SU-DHL-6 (cell line): ENCODE measurements around the gene CTSK.
"Not testable (repeated sequence)": the region's sequence is repeated elsewhere in the genome, so short reads cannot be mapped to it uniquely, and the experiment has no call there.

Experiments used
- H2AFZ ChIP-seq: fragments of 200-600 bp; sonication (generic); 2 replicates; pipeline ENCODE4 v1.6.1; 2014; ENCODE audit warnings: low read depth, mild to moderate bottlenecking, moderate library complexity, mixed read lengths, antibody characterized with exemption, low read length; ENCODE audit not compliant: severe bottlenecking
- H3F3A ChIP-seq: fragments of 200-600 bp; shearing (Covaris generic); 2 replicates; pipeline ENCODE4 v1.6.0; 2016; ENCODE audit warnings: antibody characterized with exemption, mild to moderate bottlenecking; ENCODE audit not compliant: insufficient read depth
- H3K27ac ChIP-seq: fragments of 200-600 bp; sonication (generic); 2 replicates; pipeline ENCODE4 v1.5.1; 2016; ENCODE audit warnings: low read depth, mild to moderate bottlenecking, low read length, moderate library complexity, mixed read lengths
- H3K27me3 ChIP-seq: fragments of 200-600 bp; sonication (generic), shearing (Covaris generic); 2 replicates; pipeline ENCODE4 v1.6.0; 2014; ENCODE audit warnings: mild to moderate bottlenecking, low read length
- H3K36me3 ChIP-seq: fragments of 200-600 bp; sonication (generic); 2 replicates; pipeline ENCODE4 v1.6.1; 2014; ENCODE audit warnings: mild to moderate bottlenecking, low read length, mixed read lengths
- H3K4me2 ChIP-seq: fragments of 300-600, 200-600 bp; shearing (Covaris generic), sonication (generic); 2 replicates; pipeline ENCODE4 v1.6.0; 2014; ENCODE audit warnings: low read length, low read depth, mild to moderate bottlenecking; ENCODE audit not compliant: poor library complexity, severe bottlenecking
- H3K4me3 ChIP-seq: fragments of 200-600 bp; sonication (generic); 2 replicates; pipeline ENCODE4 v1.5.1; 2014; ENCODE audit warnings: antibody characterized with exemption, low read length, mild to moderate bottlenecking, mixed read lengths; ENCODE audit not compliant: insufficient read depth, poor library complexity, severe bottlenecking
- H3K79me2 ChIP-seq: fragments of 200-600 bp; sonication (generic); 2 replicates; pipeline ENCODE4 v1.6.1; 2014; ENCODE audit warnings: mild to moderate bottlenecking, low read length, moderate library complexity; ENCODE audit not compliant: insufficient read depth
- H3K9ac ChIP-seq: fragments of 200-600 bp; sonication (generic); 2 replicates; pipeline ENCODE4 v1.7.0; 2014; ENCODE audit warnings: mild to moderate bottlenecking, low read length
- H3K9me2 ChIP-seq: fragments of 200-600 bp; sonication (generic); replicated peaks from 2 replicates; pipeline ENCODE4 v1.6.1; 2014; ENCODE audit warnings: low read length; ENCODE audit not compliant: insufficient read depth
- H3K9me3 ChIP-seq: fragments of 200-600 bp; sonication (generic); 2 replicates; pipeline ENCODE4 v1.6.1; 2014; ENCODE audit warnings: low read length, mixed read lengths; ENCODE audit not compliant: insufficient read depth
- H4K20me1 ChIP-seq: fragments of 200-600 bp; sonication (generic); 2 replicates; pipeline ENCODE4 v1.6.1; 2014; ENCODE audit warnings: low read depth, mild to moderate bottlenecking, antibody characterized with exemption, low read length, moderate library complexity, mixed read lengths
- EZH2phosphoT487 ChIP-seq: fragments of 200-600 bp; sonication (generic), shearing (Covaris generic); conservative IDR thresholded peaks from 2 replicates; pipeline ENCODE4 v1.6.1; 2018; ENCODE audit warnings: mild to moderate bottlenecking, antibody characterized with exemption, low read length, moderate library complexity, mixed read lengths
- TF ChIP-seq, protein P1 (sequence below): fragments of 200-600 bp; sonication (generic); IDR thresholded peaks from one replicate; pipeline ENCODE4 v1.5.1; 2017; ENCODE audit warnings: antibody characterized with exemption, mild to moderate bottlenecking, low read length, moderate library complexity; ENCODE audit not compliant: insufficient read depth, poor library complexity, severe bottlenecking

Gene CTSK

DNA sequence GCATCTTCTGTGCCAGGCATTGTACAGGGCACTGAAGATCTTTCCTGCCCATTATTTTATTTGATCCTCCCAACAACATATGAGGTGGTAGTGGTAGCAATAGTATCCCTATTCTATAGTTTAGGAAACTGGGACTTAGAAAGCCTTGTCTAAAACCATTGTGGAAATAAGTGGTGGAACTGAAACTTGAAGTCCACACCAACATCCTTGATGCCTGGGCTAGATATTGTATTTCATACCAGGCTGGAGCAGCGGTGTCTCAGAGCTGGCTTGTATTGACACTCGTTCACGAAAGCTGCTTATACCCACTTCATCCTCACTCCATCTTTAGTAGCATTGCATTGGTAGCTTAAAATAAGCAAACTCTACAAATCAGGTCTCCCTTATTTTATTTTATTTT is 32.8 kb downstream of the CTSK start:
- no peaks in the 10 kb centered on the region for H4K20me1 ChIP-seq
- no peaks in the 10 kb centered on the region for H3K79me2 ChIP-seq
- no peaks in the 10 kb centered on the region for H3K9me3 ChIP-seq
- H2AFZ ChIP-seq: no peak overlapping the region
- no peaks in the 10 kb centered on the region for H3F3A ChIP-seq
- H3K27me3 ChIP-seq: no peaks in the 10 kb centered on the region
- no peak overlapping the region for H3K27ac ChIP-seq
- no peaks in the 10 kb centered on the region for H3K36me3 ChIP-seq
- no peaks in the 10 kb centered on the region for H3K9me2 ChIP-seq
- no peak overlapping the region for H3K9ac ChIP-seq
- no peak for TF ChIP-seq EZH2phosphoT487
- TF ChIP-seq, protein P1, sequence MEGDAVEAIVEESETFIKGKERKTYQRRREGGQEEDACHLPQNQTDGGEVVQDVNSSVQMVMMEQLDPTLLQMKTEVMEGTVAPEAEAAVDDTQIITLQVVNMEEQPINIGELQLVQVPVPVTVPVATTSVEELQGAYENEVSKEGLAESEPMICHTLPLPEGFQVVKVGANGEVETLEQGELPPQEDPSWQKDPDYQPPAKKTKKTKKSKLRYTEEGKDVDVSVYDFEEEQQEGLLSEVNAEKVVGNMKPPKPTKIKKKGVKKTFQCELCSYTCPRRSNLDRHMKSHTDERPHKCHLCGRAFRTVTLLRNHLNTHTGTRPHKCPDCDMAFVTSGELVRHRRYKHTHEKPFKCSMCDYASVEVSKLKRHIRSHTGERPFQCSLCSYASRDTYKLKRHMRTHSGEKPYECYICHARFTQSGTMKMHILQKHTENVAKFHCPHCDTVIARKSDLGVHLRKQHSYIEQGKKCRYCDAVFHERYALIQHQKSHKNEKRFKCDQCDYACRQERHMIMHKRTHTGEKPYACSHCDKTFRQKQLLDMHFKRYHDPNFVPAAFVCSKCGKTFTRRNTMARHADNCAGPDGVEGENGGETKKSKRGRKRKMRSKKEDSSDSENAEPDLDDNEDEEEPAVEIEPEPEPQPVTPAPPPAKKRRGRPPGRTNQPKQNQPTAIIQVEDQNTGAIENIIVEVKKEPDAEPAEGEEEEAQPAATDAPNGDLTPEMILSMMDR: no peak
- H3K4me3 ChIP-seq: no peak overlapping the region
- no peak overlapping the region for H3K4me2 ChIP-seq

DNA sequence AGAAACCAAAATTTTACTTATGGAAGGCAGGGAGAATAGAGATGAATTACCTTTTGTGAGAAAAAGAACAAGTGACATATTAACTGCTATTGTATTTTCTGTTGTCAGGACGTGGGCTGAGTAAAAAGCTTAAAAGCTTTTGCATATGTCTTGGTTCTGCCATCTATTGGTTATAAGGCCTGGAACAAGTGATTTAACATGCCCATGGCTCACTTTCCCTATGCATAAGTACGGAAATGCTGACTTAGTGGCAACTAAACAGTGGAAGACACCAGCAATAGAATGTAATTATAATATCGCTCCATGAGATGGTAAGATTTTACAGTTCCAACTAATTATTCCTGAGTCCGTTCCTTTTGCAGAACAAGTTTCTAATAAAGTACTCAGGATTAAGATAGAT is 35.7 kb downstream of the CTSK start:
- H4K20me1 ChIP-seq: no peaks in the 10 kb centered on the region
- no peak for TF ChIP-seq EZH2phosphoT487
- TF ChIP-seq, protein P1: no peak
- no peak overlapping the region for H3K4me2 ChIP-seq
- no peaks in the 10 kb centered on the region for H3K36me3 ChIP-seq
- H3F3A ChIP-seq: peaks cover 8% of the 10 kb centered on the region; the same call in 1 of the 2 replicates
- no peaks in the 10 kb centered on the region for H3K79me2 ChIP-seq
- H3K9me3 ChIP-seq: no peaks in the 10 kb centered on the region
- H3K9ac ChIP-seq: no peak overlapping the region
- H3K27ac ChIP-seq: no peak overlapping the region
- H3K9me2 ChIP-seq: no peaks in the 10 kb centered on the region
- no peak overlapping the region for H3K4me3 ChIP-seq
- no peak overlapping the region for H2AFZ ChIP-seq
- no peaks in the 10 kb centered on the region for H3K27me3 ChIP-seq

DNA sequence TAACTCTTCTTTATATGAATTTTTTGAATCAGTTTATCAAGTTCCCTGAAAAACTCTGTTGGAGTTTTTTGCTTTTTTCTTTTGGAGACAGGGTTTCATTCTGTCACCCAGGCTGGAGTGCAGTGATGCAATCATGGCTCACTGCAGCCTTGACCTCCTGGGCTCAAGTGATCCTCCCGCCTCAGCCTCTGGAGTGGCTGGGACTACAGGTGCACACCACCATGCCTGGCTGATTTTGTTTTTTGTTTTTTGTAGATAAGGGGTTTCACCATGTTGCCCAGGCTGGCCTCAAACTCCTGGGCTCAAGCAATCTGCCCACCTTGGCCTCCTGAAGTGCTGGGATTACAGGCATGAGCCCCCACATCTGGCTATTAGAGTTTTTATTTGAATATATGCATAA is 40.4 kb downstream of the CTSK start:
- not testable (repeated sequence) for H3K4me3 ChIP-seq, H3K27ac ChIP-seq, H3K9ac ChIP-seq, H3K36me3 ChIP-seq, H2AFZ ChIP-seq, H3K9me3 ChIP-seq, H3K27me3 ChIP-seq, H4K20me1 ChIP-seq, H3K4me2 ChIP-seq, H3K9me2 ChIP-seq
- Histone ChIP-seq H3F3A (peaks cover 16% of the 10 kb centered on the region; the same call in 1 of the 2 replicates), H3K79me2 (peaks cover 29% of the 10 kb centered on the region)

DNA sequence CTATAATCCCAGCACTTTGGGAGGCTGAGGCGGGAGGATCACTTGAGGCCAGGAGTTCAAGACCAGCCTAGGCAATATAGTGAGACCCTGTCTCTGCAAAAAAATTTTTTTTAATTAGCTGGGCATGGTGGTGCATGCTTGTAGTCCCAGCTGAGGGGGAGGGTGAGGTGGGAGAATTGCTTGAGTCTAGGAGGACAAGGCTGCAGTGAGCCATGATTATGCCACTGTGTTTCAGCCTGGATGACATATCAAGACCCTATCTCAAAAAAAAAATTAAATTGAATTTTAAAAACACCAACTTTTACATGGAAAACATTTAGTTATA is 42.1 kb downstream of the CTSK start:
- Histone ChIP-seq H3K36me3 (peaks cover 14% of the 10 kb centered on the region; the same call in 1 of the 2 replicates), H3F3A (peaks cover 16% of the 10 kb centered on the region; the same call in 1 of the 2 replicates), H3K4me3 (peak overlapping the region; percentile 88), H3K4me2 (peak overlapping the region; percentile 89), H2AFZ (peak overlapping the region; percentile 93), H3K9ac (peak overlapping the region; percentile 70), H3K79me2 (peaks cover 45% of the 10 kb centered on the region), H3K27ac (peak overlapping the region; percentile 72)
- not testable (repeated sequence) for H3K9me2 ChIP-seq, H3K27me3 ChIP-seq, H4K20me1 ChIP-seq, H3K9me3 ChIP-seq
